Adrenal gland (tissue), 12 donors: ENCODE data around the gene SMYD5. TPM values are rescaled to one million over a fixed set of nuclear protein-coding genes. Genes with fewer than 3 reads are reported as not detected.

Experiments used
- DNase-seq, 7 donors: peaks; one replicate each; pipeline ENCODE4 v3.0.0-alpha.2; 2019 to 2020
- H3K27ac ChIP-seq, 5 donors: fragments of 200-600 bp; sonication (generic) in 4 of 5; 1 replicate in 3 of 5; 2 replicates in 2 of 5; pipeline versions ENCODE4 v1.5.1 to v1.8.0; 2016 to 2020; ENCODE audit warnings: mild to moderate bottlenecking in 1 of 5
- H3K27me3 ChIP-seq: fragments of 200-600 bp; 2 replicates; pipeline ENCODE4 v1.8.0; 2021
- H3K36me3 ChIP-seq, 2 donors: fragments of 200-600 bp; replicated peaks in 1 of 2; 1 replicate in 1 of 2; 2 replicates in 1 of 2; pipeline versions ENCODE4 v1.5.1 to v1.8.0; 2018 to 2022
- H3K4me1 ChIP-seq, 2 donors: fragments of 200-600 bp; replicated peaks in 1 of 2; 1 replicate in 1 of 2; 2 replicates in 1 of 2; pipeline versions ENCODE4 v1.5.1 to v1.8.0; 2018 to 2021
- H3K4me3 ChIP-seq, 4 donors: fragments of 200-600 bp; sonication (generic) in 3 of 4; one replicate each; pipeline ENCODE4 v1.5.1; 2016 to 2018
- H3K9me3 ChIP-seq, 3 donors: fragments of 200-600 bp; sonication (generic) in 1 of 3; replicated peaks in 1 of 3; 1 replicate in 2 of 3; 2 replicates in 1 of 3; pipeline versions ENCODE4 v1.5.1 to v1.8.0; 2016 to 2021
- CTCF ChIP-seq, 6 experiments: fragments of 450-650 bp in 4 of 6; fragments of 200-600 bp in 2 of 6; sonication (generic) in 1 of 6; IDR thresholded peaks; 1 replicate in 5 of 6; 2 replicates in 1 of 6; pipeline versions ENCODE4 v1.5.1 to v1.8.0; 2016 to 2021; ENCODE audit warnings: antibody characterized with exemption in 6 of 6, mild to moderate bottlenecking in 2 of 6, moderate library complexity in 1 of 6
- POLR2A ChIP-seq, 2 donors: fragments of 450-650 bp; IDR thresholded peaks; one replicate each; pipeline ENCODE4 v1.6.1; 2017; ENCODE audit warnings: antibody characterized with exemption in 2 of 2, mild to moderate bottlenecking in 2 of 2, moderate library complexity in 1 of 2
- WGBS, 4 donors: extraction: QIAGEN DNeasy Blood & Tissue Kit in 2 of 4; methylation state at CpG; one replicate each; pipeline versions ENCODE4 v1.1.5 to v1.1.7; 2013 to 2017; 5-methylcytosine and 5-hydroxymethylcytosine counted together
- intact Hi-C, 2 donors: fragments of 100-400 bp; cut with DNase I; formaldehyde crosslinking; loops; one replicate each; pipeline versions ENCODE4 v1.14.1 to v1.15.0; 2022 to 2023
- polyA plus RNA-seq, 3 donors: library from polyadenylated mRNA; stranded (reverse); fragments of 200-250 nt in 2 of 3; fragments of 350-450 nt in 1 of 3; fragmentation: Illumina TruSeq in 1 of 3; extraction: RNeasy Lipid Tissue Mini Kit (QIAGEN cat#74804) in 1 of 3; gene quantifications; one replicate each; pipeline ENCODE4 v1.2.3, GENCODE V29; 2013 to 2014
- total RNA-seq, 9 donors: library from RNA; depleted of rRNA in 4 of 9; stranded (reverse); fragments of >200 nt in 4 of 9; fragments of 120-200 nt in 1 of 9; fragmentation: NEBNext Ultra II Directional in 1 of 9; extraction: Animal tissue kit (Norgen Biotek cat#: 25700) in 1 of 9; gene quantifications; one replicate each; pipeline versions ENCODE4 v1.1.0 to v1.2.4, GENCODE V29; 2013 to 2023
- donor health status: healthy with polysubstance abuse.
- donor health status: Bipolar disorder and iron deficiency.
- donor health status: DM: yes; HTN: yes; CAD: no.
- donor health status: DM: no; HTN: no; CAD: no.
- donor health status: DM: no; HTN: no; CAD: no.
- donor health status: DM: yes; HTN: yes; CAD: no.

SMYD5 gene
- total and polyA plus RNA-seq, 12 donors = 8.7 to 45.4 (median 28.1) TPM

GRCh38 chr2:73175663-73176204 is 38.3 kb upstream of the SMYD5 start:
- Histone ChIP-seq H3K27me3 (peaks cover 3% of the 10 kb centered on the region), H3K27ac (no peak overlapping the region), H3K4me1 (peaks cover 17 to 18% of the 10 kb centered on the region in 2 donors), H3K4me3 (peak overlapping the region in 2 of 4 donors; percentile 1 to 61), H3K9me3 (no peaks in the 10 kb centered on the region), H3K36me3 (no peaks in the 10 kb centered on the region)
- WGBS, 4 donors = 0 to 1% (median 1%) methylated on average over 15 to 59 of the region's 59 CpGs
- DNase-seq = peak; percentile 75 to 93 (median 87)
- intact Hi-C loops = loop anchor here (5.0 to 10.0 kb wide), 2 partner anchors 181 to 183 kb away; no protein-coding TSS in a partner anchor
- TF ChIP-seq CTCF (IDR thresholded peaks at IDR 0.05) (no peak), POLR2A (IDR thresholded peaks at IDR 0.05) (no peak)

GRCh38 chr2:73176205-73176880 is 37.7 kb upstream of the SMYD5 start:
- WGBS, 4 donors = 4 to 12% (median 7%) methylated on average over 10 to 31 of the region's 31 CpGs
- peaks cover 17 to 18% of the 10 kb centered on the region in 2 donors for H3K4me1 ChIP-seq
- peak overlapping the region in 2 of 5 donors; percentile 50 to 79 for H3K27ac ChIP-seq
- no peaks in the 10 kb centered on the region for H3K9me3 ChIP-seq
- H3K27me3 ChIP-seq = peaks cover 3% of the 10 kb centered on the region
- TF ChIP-seq POLR2A (IDR thresholded peaks at IDR 0.05) (no peak), CTCF (IDR thresholded peaks at IDR 0.05) (no peak)
- no peaks in the 10 kb centered on the region for H3K36me3 ChIP-seq
- intact Hi-C loops = loop anchor here (5.0 to 10.0 kb wide), 2 partner anchors 182 to 184 kb away; no protein-coding TSS in a partner anchor
- peak in 4 of 7 donors; percentile 16 to 29 (median 28) for DNase-seq
- peak overlapping the region in 2 of 4 donors; percentile 41 to 61 for H3K4me3 ChIP-seq

GRCh38 chr2:73176881-73177644 is 37.0 kb upstream of the SMYD5 start:
- H3K27ac ChIP-seq = peak overlapping the region in 2 of 5 donors; percentile 50 to 79
- H3K9me3 ChIP-seq = no peaks in the 10 kb centered on the region
- WGBS, 4 donors = 1 to 3% (median 1%) methylated on average over 24 to 56 of the region's 56 CpGs
- DNase-seq = peak; percentile 85 to 95 (median 89)
- H3K4me3 ChIP-seq = peak overlapping the region in 3 of 4 donors; percentile 23 to 61 (median 41)
- TF ChIP-seq CTCF (IDR thresholded peaks at IDR 0.05) (peak; percentile 95 to 98 (median 97)), POLR2A (IDR thresholded peaks at IDR 0.05) (no peak)
- peaks cover 17 to 18% of the 10 kb centered on the region in 2 donors for H3K4me1 ChIP-seq
- peaks cover 3% of the 10 kb centered on the region for H3K27me3 ChIP-seq
- intact Hi-C loops = loop anchor here (5.0 to 10.0 kb wide), 2 partner anchors 182 to 185 kb away; no protein-coding TSS in a partner anchor
- no peaks in the 10 kb centered on the region for H3K36me3 ChIP-seq
